Mesenchymal stem cell (in vitro differentiated cells and primary cell): ENCODE measurements around the gene KRT86.

Experiments
- DNase-seq: peaks from one replicate; pipeline ENCODE4 v3.0.0-alpha.2; 2013
- H2AFZ ChIP-seq: one replicate; pipeline ENCODE4 v1.6.1; 2013; ENCODE audit warnings: low read depth, mild to moderate bottlenecking, control low read depth, inconsistent platforms, low read length, moderate library complexity
- H2AK5ac ChIP-seq: 2 replicates; pipeline ENCODE4 v1.6.1; 2013; ENCODE audit warnings: low read length, moderate library complexity, mild to moderate bottlenecking, inconsistent platforms; ENCODE audit not compliant: severe bottlenecking
- H2BK120ac ChIP-seq: one replicate; pipeline ENCODE4 v1.6.1; 2013; ENCODE audit warnings: low read depth, mild to moderate bottlenecking, inconsistent platforms, low read length, moderate library complexity
- H2BK12ac ChIP-seq, 2 experiments: one replicate each; pipeline ENCODE4 v1.6.1; 2013; ENCODE audit warnings: inconsistent platforms in 2 of 2, low read length in 2 of 2, mild to moderate bottlenecking in 2 of 2, moderate library complexity in 2 of 2, control low read depth in 1 of 2
- H2BK15ac ChIP-seq: one replicate; pipeline ENCODE4 v1.6.1; 2013; ENCODE audit warnings: mild to moderate bottlenecking, low read depth, inconsistent platforms; ENCODE audit not compliant: poor library complexity, severe bottlenecking
- H2BK5ac ChIP-seq: 2 replicates; pipeline ENCODE4 v1.6.1; 2013; ENCODE audit warnings: low read depth, mild to moderate bottlenecking, low read length, control low read depth, inconsistent platforms; ENCODE audit not compliant: poor library complexity, severe bottlenecking
- H3K14ac ChIP-seq, 2 experiments: one replicate each; pipeline ENCODE4 v1.6.1; 2013; ENCODE audit warnings: inconsistent platforms in 2 of 2, low read length in 2 of 2, control low read depth in 1 of 2, mild to moderate bottlenecking in 1 of 2, moderate library complexity in 1 of 2
- H3K18ac ChIP-seq, 2 experiments: one replicate each; pipeline ENCODE4 v1.6.1; 2013; ENCODE audit warnings: inconsistent platforms in 2 of 2, low read length in 2 of 2, control low read depth in 1 of 2, low read depth in 1 of 2, mild to moderate bottlenecking in 1 of 2
- H3K23ac ChIP-seq, 2 experiments: one replicate each; pipeline ENCODE4 v1.6.1; 2013; ENCODE audit warnings: inconsistent platforms in 2 of 2, low read length in 2 of 2, mild to moderate bottlenecking in 2 of 2, moderate library complexity in 2 of 2, control low read depth in 1 of 2
- H3K27ac ChIP-seq: 2 replicates; pipeline ENCODE4 v1.5.1; 2013; ENCODE audit warnings: mild to moderate bottlenecking, moderate library complexity, low read length, control low read depth, inconsistent platforms; ENCODE audit not compliant: poor library complexity, severe bottlenecking
- H3K27me3 ChIP-seq, 2 experiments: 2 replicates each; pipeline versions ENCODE4 v1.6.1 to v1.7.0; 2013; ENCODE audit warnings: low read length in 2 of 2, mild to moderate bottlenecking in 2 of 2, moderate library complexity in 2 of 2, control low read depth in 1 of 2, inconsistent platforms in 1 of 2; ENCODE audit not compliant: control insufficient read depth in 1 of 2, insufficient read depth in 1 of 2
- H3K36me3 ChIP-seq, 2 experiments: 2 replicates each; pipeline versions ENCODE4 v1.6.1 to v1.7.0; 2013; ENCODE audit warnings: low read length in 2 of 2, control low read depth in 1 of 2, inconsistent platforms in 1 of 2, low read depth in 1 of 2, mild to moderate bottlenecking in 1 of 2; ENCODE audit not compliant: insufficient read depth in 2 of 2, control insufficient read depth in 1 of 2
- H3K4ac ChIP-seq, 2 experiments: one replicate each; pipeline ENCODE4 v1.6.1; 2013; ENCODE audit warnings: inconsistent platforms in 2 of 2, low read length in 2 of 2, mild to moderate bottlenecking in 2 of 2, moderate library complexity in 2 of 2, control low read depth in 1 of 2, low read depth in 1 of 2
- H3K4me1 ChIP-seq: 2 replicates; pipeline ENCODE4 v1.6.1; 2013; ENCODE audit warnings: low read depth, low read length, control low read depth; ENCODE audit not compliant: control insufficient read depth, insufficient read depth
- H3K4me2 ChIP-seq: 2 replicates; pipeline ENCODE4 v1.6.1; 2013; ENCODE audit warnings: low read length, mild to moderate bottlenecking, inconsistent platforms; ENCODE audit not compliant: poor library complexity, severe bottlenecking
- H3K4me3 ChIP-seq, 2 experiments: 2 replicates each; pipeline versions ENCODE4 v1.5.1 to v1.7.0; 2013; ENCODE audit warnings: low read length in 2 of 2, mild to moderate bottlenecking in 2 of 2, control low read depth in 1 of 2, low read depth in 1 of 2; ENCODE audit not compliant: insufficient read depth in 1 of 2
- H3K79me1 ChIP-seq: replicated peaks from 2 replicates; pipeline ENCODE4 v1.6.1; 2013; ENCODE audit warnings: mild to moderate bottlenecking, control low read depth, low read length, inconsistent platforms; ENCODE audit not compliant: poor library complexity, severe bottlenecking
- H3K9ac ChIP-seq: 2 replicates; pipeline ENCODE4 v1.7.0; 2013; ENCODE audit warnings: mild to moderate bottlenecking, low read length, moderate library complexity
- H3K9me3 ChIP-seq: 2 replicates; pipeline ENCODE4 v1.7.0; 2013; ENCODE audit warnings: mild to moderate bottlenecking, low read length; ENCODE audit not compliant: control insufficient read depth
- H4K8ac ChIP-seq: one replicate; pipeline ENCODE4 v1.6.1; 2013; ENCODE audit warnings: inconsistent platforms, mild to moderate bottlenecking, low read length, moderate library complexity
- H4K91ac ChIP-seq: one replicate; pipeline ENCODE4 v1.6.1; 2013; ENCODE audit warnings: mild to moderate bottlenecking, low read length, inconsistent platforms
- WGBS: methylation state at CpG from one replicate; pipeline ENCODE4 v1.1.7; 2013; ENCODE audit warnings: mixed read lengths; 5-methylcytosine and 5-hydroxymethylcytosine counted together

Gene KRT86

GRCh38 chr12:52291267-52291935 is 17.0 kb downstream of the KRT86 start, which contains the start of gene KRT81:
TSS of gene KRT81 (minus strand) at chr12:52291534. CDS start at chr12:52291465, 69 bp downstream.
- Histone ChIP-seq H2BK12ac (no peak within 1 kb of the TSS), H2AK5ac (no peak within 1 kb of the TSS), H3K79me1 (no peaks in the 10 kb centered on the region), H3K18ac (no peak within 1 kb of the TSS), H3K4me1 (no peaks in the 10 kb centered on the region), H3K36me3 (no peaks in the 10 kb centered on the region), H4K91ac (no peak within 1 kb of the TSS), H3K27ac (no peak within 1 kb of the TSS), H3K23ac (no peak within 1 kb of the TSS), H4K8ac (no peak within 1 kb of the TSS), H3K9ac (no peak within 1 kb of the TSS), H2BK120ac (no peak within 1 kb of the TSS), H2BK5ac (no peak within 1 kb of the TSS), H3K14ac (no peak within 1 kb of the TSS), H2BK15ac (no peak within 1 kb of the TSS), H3K4me3 (no peak within 1 kb of the TSS), H3K4me2 (no peak within 1 kb of the TSS), H3K27me3 (peaks cover 24 to 25% of the 10 kb centered on the region in 2 experiments), H3K9me3 (no peaks in the 10 kb centered on the region), H3K4ac (no peak within 1 kb of the TSS), H2AFZ (no peak within 1 kb of the TSS)
- no peak for DNase-seq
- WGBS = 64% methylated on average over 23 of the region's 32 CpGs

- no peak overlapping the region for H2AK5ac ChIP-seq
- H2AFZ ChIP-seq = no peak overlapping the region
- no peak overlapping the region for H3K4me3 ChIP-seq
- H4K8ac ChIP-seq = no peak overlapping the region
- no peaks in the 10 kb centered on the region for H3K4me1 ChIP-seq
- H3K23ac ChIP-seq = no peak overlapping the region
- no peak overlapping the region for H4K91ac ChIP-seq
- no CpG with 5 or more reads among the region's 1 CpG for WGBS
- H2BK120ac ChIP-seq = no peak overlapping the region
- H2BK5ac ChIP-seq = no peak overlapping the region
- peaks cover 43 to 45% of the 10 kb centered on the region in 2 experiments for H3K27me3 ChIP-seq
- no peaks in the 10 kb centered on the region for H3K36me3 ChIP-seq
- no peak overlapping the region for H3K9ac ChIP-seq
- H2BK15ac ChIP-seq = no peak overlapping the region
- H3K18ac ChIP-seq = no peak overlapping the region
- no peak overlapping the region for H2BK12ac ChIP-seq
- no peak for DNase-seq
- no peak overlapping the region for H3K14ac ChIP-seq
- H3K4me2 ChIP-seq = no peak overlapping the region
- no peaks in the 10 kb centered on the region for H3K9me3 ChIP-seq
- H3K27ac ChIP-seq = no peak overlapping the region
- H3K4ac ChIP-seq = no peak overlapping the region
- H3K79me1 ChIP-seq = no peaks in the 10 kb centered on the region
Measured at GRCh38 chr12:52293926-52294325, 19.5 kb downstream of the KRT86 start.

- H4K91ac ChIP-seq = no peak overlapping the region
Measured at GRCh38 chr12:52294803-52295202, 20.4 kb downstream of the KRT86 start.

GRCh38 chr12:52295663-52296062 is 21.2 kb downstream of the KRT86 start:
- no peak overlapping the region for H4K91ac ChIP-seq
- no peaks in the 10 kb centered on the region for H3K36me3 ChIP-seq
- H3K4me3 ChIP-seq = no peak overlapping the region
- DNase-seq = no peak
- WGBS = 55% methylated on average over 1 of the region's 1 CpG
- H3K27ac ChIP-seq = no peak overlapping the region
- H3K18ac ChIP-seq = no peak overlapping the region
- peaks cover 50 to 54% of the 10 kb centered on the region in 2 experiments for H3K27me3 ChIP-seq
- no peak overlapping the region for H3K4ac ChIP-seq
- no peak overlapping the region for H2AFZ ChIP-seq
- H3K14ac ChIP-seq = no peak overlapping the region
- no peak overlapping the region for H4K8ac ChIP-seq
- no peak overlapping the region for H2BK15ac ChIP-seq
- H3K4me2 ChIP-seq = no peak overlapping the region
- no peaks in the 10 kb centered on the region for H3K4me1 ChIP-seq
- H2BK120ac ChIP-seq = no peak overlapping the region
- H3K79me1 ChIP-seq = no peaks in the 10 kb centered on the region
- H2BK12ac ChIP-seq = no peak overlapping the region
- H3K9me3 ChIP-seq = no peaks in the 10 kb centered on the region
- no peak overlapping the region for H3K9ac ChIP-seq
- H2BK5ac ChIP-seq = no peak overlapping the region
- no peak overlapping the region for H2AK5ac ChIP-seq
- no peak overlapping the region for H3K23ac ChIP-seq

More at GRCh38 chr12:52294803-52295202, 20.4 kb downstream of the KRT86 start:
- no peak overlapping the region for H2AFZ ChIP-seq
- H3K4me2 ChIP-seq = no peak overlapping the region
- no peak overlapping the region for H2BK120ac ChIP-seq
- no peak overlapping the region for H2BK15ac ChIP-seq
- no peak overlapping the region for H3K4me3 ChIP-seq
- no peaks in the 10 kb centered on the region for H3K79me1 ChIP-seq
- no peak overlapping the region for H2BK12ac ChIP-seq
- H3K4ac ChIP-seq = no peak overlapping the region
- H3K27ac ChIP-seq = no peak overlapping the region
- H4K8ac ChIP-seq = no peak overlapping the region
- no peak overlapping the region for H3K14ac ChIP-seq
- H2AK5ac ChIP-seq = no peak overlapping the region
- no peaks in the 10 kb centered on the region for H3K4me1 ChIP-seq
- H3K36me3 ChIP-seq = no peaks in the 10 kb centered on the region
- H3K9me3 ChIP-seq = no peaks in the 10 kb centered on the region
- peaks cover 45 to 47% of the 10 kb centered on the region in 2 experiments for H3K27me3 ChIP-seq
- 29% methylated on average over 1 of the region's 1 CpG for WGBS
- no peak overlapping the region for H3K23ac ChIP-seq
- no peak overlapping the region for H3K18ac ChIP-seq
- DNase-seq = no peak
- H3K9ac ChIP-seq = no peak overlapping the region
- no peak overlapping the region for H2BK5ac ChIP-seq
